ENCODE results near the gene ATF6. TPM values are rescaled to one million over a fixed set of nuclear protein-coding genes. Genes with fewer than 3 reads are reported as not detected.

ATF6 gene
- total and polyA plus RNA-seq, 2 donors (not counting 1 experiment from before 2014, with no cell fraction given) = 5.7 to 26.6 TPM

- H3K4me2 ChIP-seq (replicated peaks; ENCODE audit: low read depth, low read length, poor library complexity, severe bottlenecking) = no peak overlapping the region
- intact Hi-C loops (cut with micrococcal nuclease) = no loop called here
- peaks cover 0 to 4% of the 10 kb centered on the region in 2 experiments for H3K36me3 ChIP-seq (replicated peaks in 1 of 2; ENCODE audit: control extremely low read depth in 1 of 2, control insufficient read depth in 1 of 2, extremely low read depth in 1 of 2, insufficient read depth in 2 of 2, low read length in 1 of 2)
- H3K4me3 ChIP-seq (ENCODE audit: control extremely low read depth in 1 of 5, extremely low read depth in 1 of 5, insufficient read depth in 1 of 5, low read depth in 2 of 5, low read length in 4 of 5) = no peak overlapping the region
- Mint-ChIP-seq H3K4me1 (no peaks in the 10 kb centered on the region), H3K27ac (no peak overlapping the region), H3K9me3 (ENCODE audit: insufficient read depth) (no peaks in the 10 kb centered on the region), H3K27me3 (no peaks in the 10 kb centered on the region), H3K4me3 (no peak overlapping the region)
- H3K4me1 ChIP-seq (ENCODE audit: control insufficient read depth in 2 of 2, insufficient read depth in 2 of 2, low read length in 2 of 2) = no peaks in the 10 kb centered on the region
- no peaks in the 10 kb centered on the region for H4K20me1 ChIP-seq (ENCODE audit: control insufficient read depth, insufficient read depth, low read length, poor library complexity, severe bottlenecking)
- no peaks in the 10 kb centered on the region for H3K9me3 ChIP-seq (ENCODE audit: control extremely low read depth in 1 of 3, control insufficient read depth in 2 of 3, insufficient read depth in 1 of 3, low read length in 2 of 3)
- CTCF ChIA-PET = no interaction called here
- TF ChIP-seq EZH2 (IDR thresholded peaks at IDR 0.05; ENCODE audit: borderline replicate concordance, insufficient read depth, low read depth, low read length, poor library complexity, severe bottlenecking) = no peak
- TF ChIP-seq, protein P1, sequence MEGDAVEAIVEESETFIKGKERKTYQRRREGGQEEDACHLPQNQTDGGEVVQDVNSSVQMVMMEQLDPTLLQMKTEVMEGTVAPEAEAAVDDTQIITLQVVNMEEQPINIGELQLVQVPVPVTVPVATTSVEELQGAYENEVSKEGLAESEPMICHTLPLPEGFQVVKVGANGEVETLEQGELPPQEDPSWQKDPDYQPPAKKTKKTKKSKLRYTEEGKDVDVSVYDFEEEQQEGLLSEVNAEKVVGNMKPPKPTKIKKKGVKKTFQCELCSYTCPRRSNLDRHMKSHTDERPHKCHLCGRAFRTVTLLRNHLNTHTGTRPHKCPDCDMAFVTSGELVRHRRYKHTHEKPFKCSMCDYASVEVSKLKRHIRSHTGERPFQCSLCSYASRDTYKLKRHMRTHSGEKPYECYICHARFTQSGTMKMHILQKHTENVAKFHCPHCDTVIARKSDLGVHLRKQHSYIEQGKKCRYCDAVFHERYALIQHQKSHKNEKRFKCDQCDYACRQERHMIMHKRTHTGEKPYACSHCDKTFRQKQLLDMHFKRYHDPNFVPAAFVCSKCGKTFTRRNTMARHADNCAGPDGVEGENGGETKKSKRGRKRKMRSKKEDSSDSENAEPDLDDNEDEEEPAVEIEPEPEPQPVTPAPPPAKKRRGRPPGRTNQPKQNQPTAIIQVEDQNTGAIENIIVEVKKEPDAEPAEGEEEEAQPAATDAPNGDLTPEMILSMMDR (IDR thresholded peaks at IDR 0.05) = no peak
- DNase-seq (no peak), ATAC-seq (ENCODE audit: low read depth) (no peak)
- no peak overlapping the region for H3K27ac ChIP-seq (ENCODE audit: low read length in 2 of 2)
- WGBS (ENCODE audit: insufficient coverage) = no CpG with 5 or more reads among the region's 1 CpG
- H2AFZ ChIP-seq (ENCODE audit: insufficient read depth, low read depth, low read length, poor library complexity, severe bottlenecking) = no peak overlapping the region
- H3K9ac ChIP-seq (ENCODE audit: low read length) = no peak overlapping the region
- no peaks in the 10 kb centered on the region for H3K27me3 ChIP-seq (replicated peaks in 1 of 4; ENCODE audit: control extremely low read depth in 1 of 4, control insufficient read depth in 3 of 4, insufficient read depth in 4 of 4, low read length in 3 of 4)
- POLR2A ChIA-PET = no interaction called here
- H3K79me2 ChIP-seq (ENCODE audit: control insufficient read depth, insufficient read depth, low read length) = no peaks in the 10 kb centered on the region
Observed at GRCh38 chr1:161879261-161879660, 113.1 kb downstream of the ATF6 start.

GRCh38 chr1:161884475-161884874 lies 118.4 kb downstream of the ATF6 start:
- Histone ChIP-seq H3K9me3 (ENCODE audit: control extremely low read depth in 1 of 3, control insufficient read depth in 2 of 3, insufficient read depth in 1 of 3, low read length in 2 of 3) (no peaks in the 10 kb centered on the region), H3K4me1 (ENCODE audit: control insufficient read depth in 2 of 2, insufficient read depth in 2 of 2, low read length in 2 of 2) (no peaks in the 10 kb centered on the region), H4K20me1 (ENCODE audit: control insufficient read depth, insufficient read depth, low read length, poor library complexity, severe bottlenecking) (no peaks in the 10 kb centered on the region), H3K27ac (ENCODE audit: low read length in 2 of 2) (no peak overlapping the region), H2AFZ (ENCODE audit: insufficient read depth, low read depth, low read length, poor library complexity, severe bottlenecking) (no peak overlapping the region), H3K27me3 (replicated peaks in 1 of 4; ENCODE audit: control extremely low read depth in 1 of 4, control insufficient read depth in 3 of 4, insufficient read depth in 4 of 4, low read length in 3 of 4) (no peaks in the 10 kb centered on the region), H3K36me3 (replicated peaks in 1 of 2; ENCODE audit: control extremely low read depth in 1 of 2, control insufficient read depth in 1 of 2, extremely low read depth in 1 of 2, insufficient read depth in 2 of 2, low read length in 1 of 2) (peaks cover 7 to 12% of the 10 kb centered on the region in 2 experiments), H3K4me3 (ENCODE audit: control extremely low read depth in 1 of 5, extremely low read depth in 1 of 5, insufficient read depth in 1 of 5, low read depth in 2 of 5, low read length in 4 of 5) (no peak overlapping the region), H3K9ac (ENCODE audit: low read length) (no peak overlapping the region), H3K79me2 (ENCODE audit: control insufficient read depth, insufficient read depth, low read length) (no peaks in the 10 kb centered on the region), H3K4me2 (replicated peaks; ENCODE audit: low read depth, low read length, poor library complexity, severe bottlenecking) (no peak overlapping the region)
- H3K4me3 Mint-ChIP-seq = no peak overlapping the region
- intact Hi-C loops (cut with micrococcal nuclease) = no loop called here
- no peak overlapping the region for H3K27ac Mint-ChIP-seq
- no peak for TF ChIP-seq EZH2 (IDR thresholded peaks at IDR 0.05; ENCODE audit: borderline replicate concordance, insufficient read depth, low read depth, low read length, poor library complexity, severe bottlenecking)
- TF ChIP-seq, protein P1 (IDR thresholded peaks at IDR 0.05) = no peak
- H3K9me3 Mint-ChIP-seq (ENCODE audit: insufficient read depth) = no peaks in the 10 kb centered on the region
- ChIA-PET POLR2A (no interaction called here), CTCF (interaction anchor here (1.5 kb wide), 1 partner anchor 20 kb away, joined by 4 read pairs; no protein-coding TSS in a partner anchor)
- H3K4me1 Mint-ChIP-seq = no peaks in the 10 kb centered on the region
- no peaks in the 10 kb centered on the region for H3K27me3 Mint-ChIP-seq
- ATAC-seq (ENCODE audit: low read depth) (no peak), DNase-seq (no peak)
- no CpG with 5 or more reads among the region's 2 CpGs for WGBS (ENCODE audit: insufficient coverage)
